Activated naive CD4-positive, alpha-beta T cell treated with anti-CD3 and anti-CD28 coated beads, Interleukin-2, amount 50 U/mL, for 24 hours (primary cell): ENCODE results near the gene REEP6.

Experiments used
- H3K27ac Mint-ChIP-seq: one replicate; pipeline ENCODE4 v1.8.0; 2021; ENCODE audit warnings: mild to moderate bottlenecking, mixed read lengths
- H3K27me3 Mint-ChIP-seq: one replicate; pipeline ENCODE4 v1.8.0; 2021; ENCODE audit warnings: mixed read lengths
- H3K36me3 Mint-ChIP-seq: one replicate; pipeline ENCODE4 v1.8.0; 2021; ENCODE audit warnings: mixed read lengths
- H3K4me1 Mint-ChIP-seq: one replicate; pipeline ENCODE4 v1.8.0; 2021; ENCODE audit warnings: mixed read lengths
- H3K4me3 Mint-ChIP-seq: one replicate; pipeline ENCODE4 v1.8.0; 2021; ENCODE audit warnings: mild to moderate bottlenecking, mixed read lengths
- H3K9me3 Mint-ChIP-seq: one replicate; pipeline ENCODE4 v1.8.0; 2021; ENCODE audit warnings: mixed read lengths

The REEP6 gene

DNA sequence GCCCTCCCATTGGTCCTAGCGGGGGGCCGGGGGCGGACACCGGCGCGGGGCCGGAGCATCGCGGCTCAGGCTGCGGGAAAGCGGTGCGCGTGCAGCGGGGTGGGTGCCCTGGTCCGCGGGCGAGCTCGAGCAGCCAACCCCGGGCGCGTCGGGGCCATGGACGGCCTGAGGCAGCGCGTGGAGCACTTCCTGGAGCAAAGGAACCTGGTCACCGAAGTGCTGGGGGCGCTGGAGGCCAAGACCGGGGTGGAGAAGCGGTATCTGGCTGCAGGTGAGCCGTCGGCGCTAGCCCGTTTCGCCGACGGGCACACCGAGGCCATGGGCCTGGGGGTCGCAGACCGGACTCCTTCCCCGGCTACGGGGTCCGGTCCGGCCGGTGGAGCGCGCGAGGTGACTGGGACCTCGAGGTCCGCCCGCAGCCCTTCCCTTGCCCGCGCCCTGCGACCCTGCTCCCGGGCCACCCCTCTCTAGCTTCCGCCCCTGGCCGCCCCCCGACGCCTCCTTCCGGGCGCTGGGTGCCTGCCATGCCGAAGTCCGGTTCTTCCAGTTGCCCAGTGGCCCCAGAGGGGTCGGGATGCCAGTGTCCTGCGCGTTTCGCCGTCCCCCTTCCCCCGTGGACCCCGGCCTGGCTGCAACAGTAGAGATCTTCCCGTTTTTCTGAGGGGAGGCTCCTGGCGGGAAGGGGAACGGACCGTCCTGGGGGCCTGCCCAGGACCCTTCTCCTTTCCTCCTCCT, at the start of gene REEP6:
REEP6 (plus strand) TSS at position 68 of the 735 bp plus-strand sequence; CDS start at position 157, 89 bp downstream.
- peak within 1 kb of the TSS; percentile 87 for H3K4me3 Mint-ChIP-seq
- peaks cover 16% of the 10 kb centered on the region for H3K4me1 Mint-ChIP-seq
- H3K27me3 Mint-ChIP-seq: no peaks in the 10 kb centered on the region
- H3K9me3 Mint-ChIP-seq: no peaks in the 10 kb centered on the region
- peak within 1 kb of the TSS; percentile 52 for H3K27ac Mint-ChIP-seq
- H3K36me3 Mint-ChIP-seq: no peaks in the 10 kb centered on the region

DNA sequence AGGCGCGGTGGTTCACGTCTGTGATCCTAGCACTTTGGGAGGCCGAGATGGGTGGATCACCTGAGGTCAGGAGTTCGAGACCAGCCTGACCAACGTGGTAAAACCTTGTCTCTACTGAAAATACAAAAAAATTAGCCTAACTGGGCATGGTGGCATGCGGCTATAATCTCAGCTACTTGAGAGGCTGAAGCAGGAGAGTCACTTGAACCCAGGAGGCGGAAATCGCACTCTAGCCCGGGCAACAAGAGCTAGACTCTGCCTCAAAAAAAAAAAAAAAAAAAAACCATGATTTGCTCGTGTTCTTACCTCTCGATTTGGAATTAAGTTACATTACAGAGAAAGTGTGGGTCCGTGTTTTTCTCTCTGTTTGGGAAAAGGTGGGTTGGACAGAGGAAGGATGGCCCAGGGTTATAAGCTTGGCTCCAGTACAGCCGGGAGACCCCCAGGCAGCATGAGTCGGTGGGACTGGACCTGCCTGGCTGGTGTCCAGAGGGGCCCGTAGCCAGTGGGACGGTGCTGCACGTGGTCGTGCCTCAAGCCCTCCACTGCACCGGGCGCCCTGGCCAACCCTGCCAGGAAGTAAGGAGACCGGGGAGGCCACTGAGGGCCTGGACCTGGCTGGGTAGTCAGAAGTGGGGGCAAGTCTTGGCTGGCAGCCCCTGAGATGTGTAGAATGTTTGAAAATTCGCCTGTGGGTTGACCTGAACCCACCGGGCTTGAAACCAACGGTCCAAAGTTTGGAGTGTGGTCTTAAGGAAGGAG, 49.1 kb upstream of the REEP6 start:
- H3K4me3 Mint-ChIP-seq: peak overlapping the region; percentile 97
- no peaks in the 10 kb centered on the region for H3K9me3 Mint-ChIP-seq
- no peaks in the 10 kb centered on the region for H3K27me3 Mint-ChIP-seq
- peak overlapping the region; percentile 79 for H3K27ac Mint-ChIP-seq
- H3K36me3 Mint-ChIP-seq: peaks cover 17% of the 10 kb centered on the region
- H3K4me1 Mint-ChIP-seq: peaks cover 17% of the 10 kb centered on the region

DNA sequence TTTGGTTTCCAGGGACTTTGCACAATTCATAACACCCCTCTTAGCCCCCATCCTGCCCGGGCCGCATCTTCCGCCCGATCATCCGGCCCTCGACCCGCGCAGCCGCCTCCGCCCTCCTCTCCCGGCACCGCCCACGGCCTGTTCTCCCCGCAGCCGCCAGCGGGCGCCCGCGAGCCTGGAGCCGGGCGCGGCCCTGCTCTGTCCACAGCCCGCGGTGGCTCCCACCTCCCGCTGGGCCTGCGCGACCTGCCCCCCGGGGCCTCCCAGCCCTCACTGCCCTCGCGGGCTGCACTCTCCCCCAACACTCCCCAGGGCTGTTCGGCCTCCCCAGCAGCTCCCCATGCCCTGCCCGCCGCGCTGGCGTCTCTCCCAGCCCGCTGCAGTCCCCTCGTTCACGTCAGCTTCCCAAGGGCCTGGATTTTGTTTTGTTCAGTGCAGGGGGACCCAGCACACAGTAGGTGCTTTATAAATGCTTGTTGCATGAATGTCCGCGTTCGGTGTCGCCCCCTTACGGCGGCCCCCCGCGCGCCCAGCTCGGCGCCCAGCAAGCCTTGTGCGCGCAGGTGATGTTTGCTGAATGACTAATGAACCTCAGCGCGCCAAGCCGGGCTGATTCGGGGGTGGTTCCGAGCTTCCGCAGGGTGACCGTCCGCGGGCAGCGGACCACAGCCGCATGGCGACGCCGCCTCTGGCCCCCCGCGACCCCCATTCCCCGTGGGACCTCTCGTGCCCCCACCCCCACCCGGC, 45.6 kb upstream of the REEP6 start:
- H3K36me3 Mint-ChIP-seq: peaks cover 11% of the 10 kb centered on the region
- H3K4me3 Mint-ChIP-seq: peak overlapping the region; percentile 67
- peaks cover 14% of the 10 kb centered on the region for H3K4me1 Mint-ChIP-seq
- H3K27me3 Mint-ChIP-seq: peaks cover 20% of the 10 kb centered on the region
- H3K27ac Mint-ChIP-seq: peak overlapping the region; percentile 62
- no peaks in the 10 kb centered on the region for H3K9me3 Mint-ChIP-seq

DNA sequence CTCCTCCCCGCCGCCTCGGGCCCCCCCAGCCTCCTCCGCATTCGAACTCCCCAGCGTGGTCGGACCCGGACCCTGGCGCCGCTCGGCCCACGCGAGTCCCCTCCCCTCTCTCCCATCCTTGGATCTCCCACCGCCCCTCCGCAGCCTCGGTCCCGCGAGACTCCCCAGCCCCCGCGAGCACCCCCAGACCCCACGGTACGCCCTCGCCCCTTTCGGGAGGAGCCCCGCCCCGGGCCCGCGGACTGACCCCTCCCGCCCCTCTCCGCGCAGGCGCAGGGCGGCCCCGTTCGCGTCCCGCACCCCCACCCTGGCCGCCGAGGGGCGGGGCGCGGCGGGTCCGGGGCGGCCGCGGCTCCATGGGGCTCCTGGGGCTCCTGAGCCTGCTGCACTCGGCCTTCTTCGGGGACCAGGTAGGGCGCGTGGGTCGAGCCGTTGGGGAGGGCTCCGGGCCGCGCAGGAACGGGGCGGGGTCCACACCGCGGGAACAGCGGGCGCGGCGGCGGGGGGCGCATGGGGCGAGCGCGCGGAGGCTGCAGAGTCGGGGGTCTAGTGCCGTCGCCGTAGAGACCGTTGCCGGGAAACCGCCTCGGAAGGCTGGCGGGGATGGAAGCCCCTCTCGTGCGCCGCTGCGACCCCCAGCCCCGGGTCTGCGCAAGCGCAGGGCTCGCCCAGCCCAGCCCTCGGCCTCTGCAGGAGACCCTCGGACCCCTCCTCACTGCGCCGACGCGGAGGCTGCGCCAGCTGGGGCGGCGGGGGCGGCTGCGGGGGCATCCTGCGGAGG, 44.9 kb upstream of the REEP6 start:
- Mint-ChIP-seq H3K27me3 (peaks cover 28% of the 10 kb centered on the region), H3K36me3 (peaks cover 7% of the 10 kb centered on the region), H3K4me1 (peaks cover 12% of the 10 kb centered on the region), H3K9me3 (no peaks in the 10 kb centered on the region), H3K4me3 (no peak overlapping the region), H3K27ac (no peak overlapping the region)

DNA sequence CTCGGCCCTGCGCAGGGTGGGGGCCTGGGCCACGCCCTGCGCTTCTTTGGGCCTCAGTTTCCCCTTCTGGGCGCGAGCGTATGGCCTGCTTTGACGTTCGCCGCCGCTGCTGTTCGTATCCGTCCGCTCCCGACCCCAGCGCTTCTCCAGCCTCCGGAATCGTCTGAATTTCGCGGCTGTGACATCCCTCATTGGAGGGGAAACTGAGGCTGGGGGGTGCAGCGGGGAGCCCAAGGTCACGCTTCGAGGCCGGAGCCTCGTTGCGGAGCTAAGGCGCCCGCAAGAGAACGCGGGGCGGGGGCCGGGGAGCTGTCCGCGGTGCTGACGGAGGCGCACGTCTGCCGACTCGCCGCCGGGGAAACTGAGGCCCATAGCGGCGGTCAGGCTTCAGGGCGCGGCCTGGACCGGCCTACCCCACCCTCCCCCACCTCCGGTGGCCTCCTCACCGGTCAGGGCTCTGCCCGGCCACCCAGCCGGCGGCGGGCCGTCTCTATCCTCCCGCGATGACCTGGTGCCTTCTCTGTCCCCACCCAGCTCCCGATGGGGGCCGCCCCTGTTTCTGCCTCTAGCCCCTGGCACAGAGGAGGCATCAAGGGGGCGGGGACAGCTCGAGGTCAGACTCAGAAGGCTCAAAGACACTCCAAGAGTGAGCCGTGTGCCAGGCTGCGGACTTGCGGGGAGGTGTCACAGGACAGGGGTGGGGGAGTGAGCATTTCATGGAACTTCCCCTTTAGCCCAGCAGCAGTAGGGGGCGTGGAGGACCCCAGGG, 44.1 kb upstream of the REEP6 start:
- Mint-ChIP-seq H3K4me3 (no peak overlapping the region), H3K27ac (no peak overlapping the region), H3K4me1 (peaks cover 12% of the 10 kb centered on the region), H3K36me3 (peaks cover 3% of the 10 kb centered on the region), H3K9me3 (no peaks in the 10 kb centered on the region), H3K27me3 (peaks cover 28% of the 10 kb centered on the region)

DNA sequence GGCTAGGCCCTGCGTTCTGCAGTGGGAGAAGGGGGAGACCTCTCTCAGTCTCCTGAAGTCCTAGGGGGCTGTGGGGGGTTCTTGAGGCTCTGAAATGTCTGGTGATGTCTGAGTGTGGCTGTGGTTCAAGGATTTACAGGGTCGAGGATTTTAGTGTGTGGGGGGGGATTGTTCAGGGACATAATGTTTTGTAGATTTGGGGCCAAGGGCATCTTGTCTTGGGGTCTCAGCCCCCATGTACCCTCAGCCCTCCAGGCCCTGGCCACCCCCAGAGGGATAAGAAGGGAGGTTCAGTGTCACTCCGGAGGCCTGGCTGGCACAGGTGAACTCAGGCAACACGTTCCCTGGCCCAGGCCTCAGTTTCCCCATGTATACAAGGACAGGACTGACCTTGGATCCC, 43.5 kb upstream of the REEP6 start:
- H3K4me3 Mint-ChIP-seq: peak overlapping the region; percentile 33
- peaks cover 2% of the 10 kb centered on the region for H3K36me3 Mint-ChIP-seq
- peaks cover 28% of the 10 kb centered on the region for H3K27me3 Mint-ChIP-seq
- H3K4me1 Mint-ChIP-seq: peaks cover 12% of the 10 kb centered on the region
- no peak overlapping the region for H3K27ac Mint-ChIP-seq
- no peaks in the 10 kb centered on the region for H3K9me3 Mint-ChIP-seq

DNA sequence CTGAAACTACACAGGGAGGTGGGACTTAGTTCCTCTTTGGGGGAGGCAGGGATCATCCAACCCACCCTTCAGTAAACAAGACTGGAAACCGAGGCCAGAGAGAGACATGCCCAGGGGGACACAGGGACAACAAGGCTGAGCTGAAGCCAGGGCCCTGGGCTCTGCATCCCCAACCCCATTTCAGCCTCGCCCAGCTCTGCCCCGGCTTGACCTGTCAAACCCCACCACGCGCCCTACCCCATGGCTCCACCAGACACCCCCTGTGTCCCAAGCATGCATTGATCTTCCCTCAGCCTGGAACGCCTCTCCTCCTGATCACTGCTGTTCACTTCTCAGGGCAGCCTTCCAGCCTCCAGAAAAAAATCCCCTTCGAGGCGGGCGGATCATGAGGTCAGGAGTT, 43.0 kb upstream of the REEP6 start:
- Mint-ChIP-seq H3K9me3 (no peaks in the 10 kb centered on the region), H3K36me3 (peaks cover 2% of the 10 kb centered on the region), H3K4me1 (peaks cover 12% of the 10 kb centered on the region), H3K27me3 (peaks cover 31% of the 10 kb centered on the region), H3K27ac (peak overlapping the region; percentile 46), H3K4me3 (no peak overlapping the region)

DNA sequence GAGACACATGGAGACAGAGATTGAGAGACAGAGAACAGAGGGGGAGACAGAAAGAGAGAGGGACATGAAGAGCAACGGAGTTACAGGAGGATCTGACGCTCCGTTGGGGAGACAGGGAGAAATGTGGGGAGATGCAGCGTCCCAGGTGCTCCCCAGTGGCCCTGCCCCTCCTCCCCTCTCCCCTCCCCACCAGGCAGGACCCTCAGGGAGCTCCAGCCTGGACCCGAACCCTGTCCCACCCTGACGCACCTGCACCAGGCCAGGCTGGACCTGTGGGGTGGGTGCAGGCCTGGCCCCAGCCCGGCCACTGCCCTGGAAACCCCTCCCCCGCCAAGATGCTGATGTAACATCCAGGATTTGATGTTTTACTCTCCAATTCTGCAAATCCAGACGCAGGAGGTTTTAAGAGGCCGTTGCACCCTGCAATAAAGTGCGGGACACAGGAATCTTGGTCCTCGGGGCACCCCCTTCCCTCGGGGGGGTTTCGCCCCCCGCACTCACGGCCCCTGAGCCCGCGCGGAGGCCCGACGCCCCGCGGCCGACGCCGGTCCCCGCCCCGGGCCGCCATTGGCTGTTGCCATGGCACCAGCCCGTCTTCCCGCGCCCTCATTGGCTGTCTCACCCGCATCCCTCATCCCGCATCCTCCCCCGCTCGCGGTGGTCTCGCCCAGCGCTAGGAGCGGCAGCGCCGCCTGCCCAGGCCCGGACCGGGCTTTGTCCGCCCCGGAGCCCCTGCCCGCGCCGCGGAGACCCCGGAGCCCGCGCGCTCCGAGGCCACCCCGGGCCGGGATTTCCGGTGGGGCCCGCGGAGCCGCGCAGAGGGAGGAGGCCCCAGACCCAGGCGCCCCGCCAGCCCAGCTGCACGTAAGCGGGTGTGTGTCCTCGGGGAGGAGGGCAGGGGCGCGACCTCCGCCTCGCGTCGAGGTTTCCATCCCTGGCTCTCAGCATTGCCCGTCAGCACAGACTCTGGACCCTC, 41.2 kb upstream of the REEP6 start, which contains the start of gene APC2:
APC2 (plus strand) TSS at position 655 of the 976 bp plus-strand sequence. CDS start 2,881 bp downstream, outside the sequence.
- peaks cover 34% of the 10 kb centered on the region for H3K27me3 Mint-ChIP-seq
- H3K4me3 Mint-ChIP-seq: peak within 1 kb of the TSS; percentile 62
- H3K9me3 Mint-ChIP-seq: no peaks in the 10 kb centered on the region
- peak within 1 kb of the TSS; percentile 51 for H3K27ac Mint-ChIP-seq
- H3K4me1 Mint-ChIP-seq: peaks cover 12% of the 10 kb centered on the region
- H3K36me3 Mint-ChIP-seq: peaks cover 2% of the 10 kb centered on the region

DNA sequence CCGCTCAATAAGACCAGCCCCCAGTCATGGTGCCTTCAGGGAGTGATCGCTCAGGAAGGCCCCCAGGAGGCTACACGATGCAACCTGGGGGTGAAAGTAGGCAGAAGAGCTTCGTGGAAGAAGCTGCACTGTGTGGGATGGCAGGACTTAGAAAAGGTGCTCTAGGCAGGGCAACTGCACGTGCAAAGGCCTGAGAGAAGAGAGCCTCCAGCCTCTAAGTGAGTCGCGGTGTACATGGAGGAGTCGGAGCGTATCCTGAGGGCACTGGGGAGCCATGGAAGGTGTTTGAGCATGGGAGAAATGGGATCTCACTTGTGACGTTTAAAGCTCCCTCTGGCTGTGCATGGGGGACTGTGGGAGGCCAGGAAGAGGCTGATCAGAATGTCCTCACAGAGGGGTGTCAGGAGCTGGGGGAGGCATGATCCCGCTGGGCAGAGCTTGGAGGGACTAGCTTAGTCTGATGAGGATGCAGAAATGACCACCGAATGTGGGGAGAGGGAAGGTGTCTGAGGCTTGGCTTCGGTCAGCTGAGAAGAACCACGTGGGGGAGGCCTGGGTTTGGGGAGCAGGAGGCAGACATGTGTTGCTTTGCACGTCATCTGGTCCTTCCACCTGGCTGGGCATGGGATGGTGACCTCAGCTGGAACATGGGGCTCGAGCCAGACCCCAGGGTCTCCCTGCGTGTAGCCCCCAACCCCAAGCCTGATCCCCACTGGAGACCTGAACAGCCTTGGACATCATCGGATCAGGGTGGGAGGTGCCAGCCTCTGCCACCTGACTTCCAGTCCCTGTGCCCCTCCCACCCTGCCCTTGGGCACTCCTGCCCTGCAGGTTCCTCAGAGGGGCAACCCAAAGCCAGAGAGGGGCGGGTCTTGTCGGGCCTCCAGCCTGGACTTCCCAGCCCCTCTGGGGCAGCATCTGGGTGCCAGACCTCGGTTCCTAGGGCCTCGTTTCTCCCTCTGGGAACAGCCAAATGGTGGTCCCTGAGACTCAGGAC, 39.9 kb upstream of the REEP6 start:
- Mint-ChIP-seq H3K36me3 (peaks cover 2% of the 10 kb centered on the region), H3K4me1 (peaks cover 22% of the 10 kb centered on the region), H3K27me3 (peaks cover 40% of the 10 kb centered on the region), H3K4me3 (no peak overlapping the region), H3K9me3 (no peaks in the 10 kb centered on the region), H3K27ac (peak overlapping the region; percentile 9)

DNA sequence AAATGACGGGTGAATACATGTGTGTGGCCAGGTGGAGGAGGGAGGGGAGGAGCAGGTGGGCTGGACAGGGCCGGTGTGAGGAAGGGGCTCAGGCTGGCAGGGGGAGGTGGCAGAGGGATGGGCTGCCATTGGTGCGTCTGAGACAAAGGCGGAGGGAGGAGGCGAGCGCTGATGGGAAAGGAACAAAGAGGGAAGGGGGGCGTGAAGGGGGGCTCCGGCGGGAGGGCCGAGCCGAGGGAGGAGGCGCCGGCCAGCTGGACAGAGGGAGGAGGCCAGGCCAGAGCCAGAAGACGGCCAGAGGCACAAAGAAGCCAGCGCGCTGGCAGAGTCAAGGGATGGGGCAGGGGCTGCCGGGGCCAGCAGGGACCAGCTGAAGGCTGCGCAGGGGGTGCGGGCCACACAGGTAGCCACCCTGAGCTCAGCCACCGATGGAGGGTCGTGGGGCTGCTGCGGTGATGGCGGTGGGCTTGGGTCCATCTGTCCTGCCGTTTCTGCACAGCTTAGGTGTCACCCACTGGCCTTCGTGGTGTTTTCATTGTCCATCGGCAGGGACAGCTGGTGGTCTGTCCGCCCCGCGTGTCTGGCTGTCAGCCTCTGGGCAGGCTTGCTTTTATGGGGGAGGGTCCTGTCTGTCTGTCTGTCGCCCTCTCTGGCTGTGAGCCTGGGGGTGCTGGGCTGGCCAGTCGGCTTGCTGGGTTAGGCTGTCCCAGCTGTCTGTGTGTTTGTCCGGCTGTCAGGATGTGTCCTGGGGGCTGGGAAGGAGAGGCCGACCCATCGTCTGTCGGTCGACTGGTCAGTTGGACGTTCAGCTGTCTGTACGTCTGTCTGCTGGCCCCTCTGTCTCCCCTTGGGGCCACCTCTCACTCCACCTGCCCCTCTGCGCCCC, 38.8 kb upstream of the REEP6 start:
- Mint-ChIP-seq H3K4me1 (peaks cover 22% of the 10 kb centered on the region), H3K9me3 (no peaks in the 10 kb centered on the region), H3K36me3 (peaks cover 2% of the 10 kb centered on the region), H3K4me3 (no peak overlapping the region), H3K27me3 (peaks cover 39% of the 10 kb centered on the region), H3K27ac (no peak overlapping the region)

DNA sequence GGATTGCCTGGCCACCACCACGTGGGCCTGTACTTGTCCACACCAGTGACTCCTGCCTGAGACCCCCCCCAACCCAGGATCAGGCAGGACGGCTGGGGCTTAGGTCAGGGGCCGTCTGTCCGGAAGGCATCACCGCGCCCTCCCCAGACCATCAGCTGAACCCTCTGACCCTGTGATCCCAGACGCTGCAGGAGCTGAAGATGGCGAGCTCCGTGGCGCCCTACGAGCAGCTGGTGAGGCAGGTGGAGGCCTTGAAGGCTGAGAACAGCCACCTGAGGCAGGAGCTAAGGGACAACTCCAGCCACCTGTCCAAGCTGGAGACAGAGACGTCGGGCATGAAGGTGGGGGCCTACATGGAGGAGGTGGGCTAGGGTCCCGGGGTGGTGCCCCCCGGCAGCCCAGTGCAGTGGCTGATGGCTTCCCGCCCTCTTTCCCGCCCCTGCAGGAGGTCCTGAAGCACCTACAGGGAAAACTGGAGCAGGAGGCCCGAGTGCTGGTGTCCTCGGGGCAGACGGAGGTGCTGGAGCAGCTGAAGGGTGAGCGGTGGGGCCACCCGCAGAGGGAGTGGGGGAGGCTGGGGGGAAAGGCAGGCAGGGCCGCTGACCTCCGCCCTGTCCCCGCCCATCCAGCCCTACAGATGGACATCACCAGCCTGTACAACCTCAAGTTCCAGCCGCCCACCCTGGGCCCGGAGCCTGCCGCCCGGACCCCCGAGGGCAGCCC, 38.0 kb upstream of the REEP6 start:
- no peaks in the 10 kb centered on the region for H3K9me3 Mint-ChIP-seq
- H3K4me3 Mint-ChIP-seq: no peak overlapping the region
- no peak overlapping the region for H3K27ac Mint-ChIP-seq
- peaks cover 2% of the 10 kb centered on the region for H3K36me3 Mint-ChIP-seq
- H3K27me3 Mint-ChIP-seq: peaks cover 34% of the 10 kb centered on the region
- H3K4me1 Mint-ChIP-seq: peaks cover 22% of the 10 kb centered on the region
